Esophagus muscularis mucosa (tissue), 3 donors: ENCODE data around the gene ZNF438.

Source experiments
- CTCF ChIP-seq, 3 experiments: fragments of 200-600 bp in 2 of 3; fragments of 450-650 bp in 1 of 3; sonication (generic) in 2 of 3; IDR thresholded peaks; one replicate each; pipeline ENCODE4 v1.5.1; 2017 to 2019; ENCODE audit warnings: antibody characterized with exemption in 3 of 3, mild to moderate bottlenecking in 2 of 3, moderate library complexity in 1 of 3
- POLR2A ChIP-seq: fragments of 450-650 bp; IDR thresholded peaks from one replicate; pipeline ENCODE4 v1.6.1; 2017; ENCODE audit warnings: antibody characterized with exemption, moderate library complexity, mild to moderate bottlenecking, low read depth

- TF ChIP-seq CTCF (IDR thresholded peaks at IDR 0.05) = no peak
- TF ChIP-seq POLR2A = no peak
Observed at GRCh38 chr10:30988831-30989435, 42.7 kb downstream of the ZNF438 start.
